GM18868 (cell line): ENCODE data around the gene TCTN1.
"Not testable (repeated sequence)": the region's sequence is repeated elsewhere in the genome, so short reads cannot be mapped to it uniquely, and the experiment has no call there.

Experiments
- ATAC-seq: cut with Tn5 transposase; IDR thresholded peaks from one replicate; pipeline ENCODE4 v1.9.1; 2021; ENCODE audit warnings: mild to moderate bottlenecking, moderate library complexity; ENCODE audit not compliant: unreplicated experiment

TCTN1 gene

DNA sequence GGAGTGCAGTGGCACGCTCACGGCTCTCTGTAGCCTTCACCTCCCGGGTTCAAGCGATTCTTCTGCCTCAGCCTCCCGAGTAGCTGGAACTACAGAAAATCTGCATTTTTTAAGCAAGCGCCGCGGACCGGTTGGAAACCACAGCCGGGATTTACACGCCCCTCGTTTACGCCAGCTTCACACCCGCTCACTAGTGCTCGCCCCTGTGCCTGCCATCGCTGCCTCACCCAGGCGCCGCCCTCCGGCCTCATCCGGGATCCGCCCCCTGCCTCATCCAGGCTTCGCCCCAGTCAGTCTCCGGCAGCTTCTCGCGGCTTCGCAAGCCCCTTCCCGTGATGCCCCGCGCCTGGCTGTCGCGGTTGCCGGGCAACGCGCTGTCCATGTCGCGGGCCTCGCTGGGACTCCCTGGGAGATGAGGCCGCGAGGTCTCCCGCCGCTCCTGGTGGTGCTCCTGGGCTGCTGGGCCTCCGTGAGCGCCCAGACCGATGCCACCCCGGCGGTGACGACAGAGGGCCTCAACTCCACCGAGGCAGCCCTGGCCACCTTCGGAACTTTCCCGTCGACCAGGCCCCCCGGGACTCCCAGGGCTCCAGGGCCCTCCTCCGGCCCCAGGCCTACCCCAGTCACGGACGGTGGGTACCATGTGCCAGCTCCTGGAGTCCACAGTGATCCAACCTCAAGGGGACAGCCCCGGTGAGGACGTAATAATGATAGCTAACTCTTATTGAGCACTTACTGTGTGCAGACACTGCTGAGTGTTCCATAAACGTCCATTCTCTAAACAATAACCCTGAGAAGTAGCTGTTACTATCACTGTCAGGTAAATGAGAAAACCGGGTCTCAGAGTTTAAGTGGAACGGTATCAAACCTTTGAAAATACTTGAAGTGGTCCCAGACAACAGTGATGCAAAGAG is at the start of gene TCTN1:
TSS of gene TCTN1 (plus strand) at position 359 of the 914 bp plus-strand sequence. CDS start at position 413, 54 bp downstream.
- peak; percentile 91 for ATAC-seq

GRCh38 chr12:110564471-110564991 is 49.4 kb upstream of the TCTN1 start:
- ATAC-seq: no peak

DNA sequence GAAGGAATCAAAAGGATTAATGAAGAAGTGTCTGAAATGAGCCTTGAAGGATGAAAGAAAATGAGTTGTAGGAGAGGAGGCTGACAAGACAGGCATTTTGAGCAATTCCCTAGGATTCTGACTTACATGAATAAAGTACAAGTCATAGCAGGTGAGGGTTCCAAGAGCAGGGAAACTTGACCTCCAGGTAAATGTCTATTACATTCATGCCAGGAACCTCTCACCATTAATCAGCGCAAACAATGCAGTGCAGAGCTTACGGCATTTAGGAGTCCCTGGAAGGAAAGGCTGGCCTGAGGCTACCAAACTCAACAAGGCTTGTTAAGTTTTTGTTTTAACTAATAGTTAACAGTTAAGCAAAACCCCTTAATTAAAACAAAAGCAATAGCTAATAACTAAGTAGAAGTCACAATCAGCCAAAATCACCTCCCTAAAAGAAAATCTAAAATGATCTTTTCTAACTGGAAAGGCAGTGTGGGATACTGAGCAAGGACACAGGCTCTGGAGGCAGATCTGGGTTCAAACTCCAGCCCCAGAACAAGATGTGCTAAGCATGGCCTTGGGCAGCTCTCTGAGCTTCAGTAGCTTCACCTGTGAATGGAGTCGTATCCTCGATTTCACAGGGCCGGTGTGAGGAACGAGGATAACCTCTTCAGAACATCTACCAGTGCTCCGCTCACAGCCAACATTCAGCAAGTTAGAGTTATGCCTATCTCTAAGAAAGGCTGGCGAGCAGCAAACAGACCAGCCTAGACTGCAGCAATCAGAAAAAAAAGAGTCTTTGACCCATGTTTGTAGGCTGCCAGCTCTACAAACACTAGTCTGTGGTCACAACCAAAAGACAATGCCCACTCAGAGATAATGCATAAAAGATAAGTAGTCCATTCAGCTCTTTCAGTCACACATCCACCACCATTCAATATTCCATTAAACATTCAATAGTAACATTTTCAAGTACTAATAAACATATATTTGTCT is 47.7 kb upstream of the TCTN1 start:
- ATAC-seq: no peak

DNA sequence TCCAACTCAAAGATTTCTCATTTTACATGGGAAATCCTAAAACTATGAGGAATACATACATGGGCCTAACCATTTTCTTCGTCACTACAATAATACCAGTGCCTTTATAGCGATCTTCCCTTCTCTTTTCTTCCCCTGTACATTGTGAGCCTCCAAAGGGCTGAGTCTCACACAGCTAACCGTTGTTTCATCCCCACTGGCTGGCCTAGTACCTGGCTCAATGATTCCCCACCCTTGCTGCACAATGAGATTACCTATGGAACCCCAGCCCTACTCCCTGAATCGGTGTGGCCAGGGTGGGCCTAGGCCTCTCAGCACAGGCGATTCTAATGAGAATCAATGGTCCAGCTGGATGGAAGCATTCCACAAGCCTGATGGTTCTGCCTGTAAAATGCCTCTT is 46.9 kb upstream of the TCTN1 start:
- no peak for ATAC-seq

- no peak for ATAC-seq
These were observed 45.2 kb upstream of the TCTN1 start for GRCh38 chr12:110568752-110569151.

DNA sequence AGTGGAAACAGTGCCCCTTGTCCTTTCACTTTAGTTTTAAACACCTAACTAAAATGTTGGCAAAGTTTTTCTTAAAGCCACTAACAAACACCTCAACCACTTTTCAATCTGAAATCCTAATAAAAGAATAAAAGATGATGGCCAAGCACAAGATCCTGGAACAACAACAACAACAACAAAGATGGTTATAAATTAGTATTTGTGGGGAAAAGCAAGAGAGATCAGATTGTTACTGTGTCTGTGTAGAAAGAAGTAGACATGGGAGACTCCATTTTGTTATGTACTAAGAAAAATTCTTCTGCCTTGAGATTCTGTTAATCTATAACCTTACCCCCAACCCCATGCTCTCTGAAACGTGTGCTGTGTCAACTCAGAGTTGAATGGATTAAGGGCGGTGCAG is 44.1 kb upstream of the TCTN1 start:
- not testable (repeated sequence) for ATAC-seq

DNA sequence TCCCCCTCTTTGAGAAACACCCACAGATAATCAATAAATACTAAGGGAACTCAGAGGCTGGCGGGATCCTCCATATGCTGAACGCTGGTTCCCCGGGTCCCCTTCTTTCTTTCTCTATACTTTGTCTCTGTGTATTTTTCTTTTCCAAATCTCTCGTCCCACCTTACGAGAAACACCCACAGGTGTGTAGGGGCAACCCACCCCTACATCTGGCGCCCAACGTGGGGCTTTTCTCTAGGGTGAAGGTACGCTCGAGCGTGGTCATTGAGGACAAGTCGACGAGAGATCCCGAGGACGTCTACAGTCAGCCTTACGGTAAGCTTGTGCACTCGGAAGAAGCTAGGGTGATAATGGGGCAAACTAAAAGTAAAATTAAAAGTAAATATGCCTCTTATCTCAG is 43.1 kb upstream of the TCTN1 start:
- not testable (repeated sequence) for ATAC-seq

- no peak for ATAC-seq
These were observed 39.9 kb upstream of the TCTN1 start for GRCh38 chr12:110574044-110574443.

GRCh38 chr12:110574717-110575230 is 39.2 kb upstream of the TCTN1 start:
- ATAC-seq: not testable (repeated sequence)

DNA sequence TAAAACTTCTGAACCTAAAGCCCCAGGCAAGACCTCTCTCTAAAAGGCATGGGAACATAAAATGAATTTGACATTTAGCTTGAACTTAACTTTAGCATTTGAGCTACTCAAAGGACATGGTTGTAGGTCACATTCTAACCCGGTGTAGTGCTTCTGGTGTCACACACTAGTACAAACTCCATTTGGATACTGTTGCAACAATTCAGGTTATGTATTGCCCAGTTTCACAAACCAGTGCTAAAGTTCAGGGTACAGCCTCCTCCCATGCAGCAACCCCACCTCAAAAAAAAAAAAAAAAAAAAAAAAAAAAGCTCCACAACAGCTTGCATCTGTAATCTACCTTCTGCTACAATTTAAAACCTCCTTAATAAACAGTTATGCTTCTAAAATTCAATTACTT is 38.6 kb upstream of the TCTN1 start:
- no peak for ATAC-seq

- no peak for ATAC-seq
These were observed 37.4 kb upstream of the TCTN1 start for GRCh38 chr12:110576504-110576903.

DNA sequence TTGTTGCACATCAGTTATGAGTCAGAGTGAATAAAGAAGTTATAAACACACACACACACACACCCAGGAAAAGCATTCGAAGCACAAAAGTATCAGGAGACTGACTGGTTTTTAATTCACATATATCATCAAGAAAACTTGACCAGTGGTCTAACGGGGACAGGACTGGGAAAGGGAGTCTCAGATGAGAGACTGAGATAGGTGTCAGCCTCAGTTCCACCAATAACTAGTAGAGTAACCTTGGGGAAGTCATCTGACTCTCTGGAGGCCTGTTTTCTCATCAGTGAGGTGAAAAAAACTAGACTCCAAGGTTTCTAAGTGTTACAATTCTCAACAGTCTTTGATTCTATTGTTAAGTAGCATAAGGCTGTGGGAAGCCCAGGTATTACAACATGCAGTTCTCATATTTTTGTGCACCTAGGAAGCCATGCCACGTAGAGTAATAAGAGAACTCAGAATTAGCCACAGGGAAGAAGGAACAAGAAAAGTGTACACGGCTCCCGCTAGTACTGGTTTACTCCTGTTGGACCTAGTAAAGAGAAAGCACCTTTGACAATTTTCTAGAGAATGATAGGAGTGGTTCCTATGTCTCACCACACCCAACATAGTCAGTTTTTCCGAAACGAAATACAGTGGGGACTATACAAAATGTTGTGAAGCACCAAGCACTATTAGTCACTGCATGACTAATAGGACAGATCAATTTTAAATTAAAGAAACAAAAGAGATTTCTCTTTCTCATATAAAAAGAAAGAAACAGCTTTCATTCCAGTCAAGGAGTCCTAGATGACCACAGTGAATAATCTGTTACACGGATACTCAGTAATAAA is 35.9 kb upstream of the TCTN1 start:
- ATAC-seq: no peak

- ATAC-seq: no peak
These were observed 35.0 kb upstream of the TCTN1 start for GRCh38 chr12:110578694-110579534.

DNA sequence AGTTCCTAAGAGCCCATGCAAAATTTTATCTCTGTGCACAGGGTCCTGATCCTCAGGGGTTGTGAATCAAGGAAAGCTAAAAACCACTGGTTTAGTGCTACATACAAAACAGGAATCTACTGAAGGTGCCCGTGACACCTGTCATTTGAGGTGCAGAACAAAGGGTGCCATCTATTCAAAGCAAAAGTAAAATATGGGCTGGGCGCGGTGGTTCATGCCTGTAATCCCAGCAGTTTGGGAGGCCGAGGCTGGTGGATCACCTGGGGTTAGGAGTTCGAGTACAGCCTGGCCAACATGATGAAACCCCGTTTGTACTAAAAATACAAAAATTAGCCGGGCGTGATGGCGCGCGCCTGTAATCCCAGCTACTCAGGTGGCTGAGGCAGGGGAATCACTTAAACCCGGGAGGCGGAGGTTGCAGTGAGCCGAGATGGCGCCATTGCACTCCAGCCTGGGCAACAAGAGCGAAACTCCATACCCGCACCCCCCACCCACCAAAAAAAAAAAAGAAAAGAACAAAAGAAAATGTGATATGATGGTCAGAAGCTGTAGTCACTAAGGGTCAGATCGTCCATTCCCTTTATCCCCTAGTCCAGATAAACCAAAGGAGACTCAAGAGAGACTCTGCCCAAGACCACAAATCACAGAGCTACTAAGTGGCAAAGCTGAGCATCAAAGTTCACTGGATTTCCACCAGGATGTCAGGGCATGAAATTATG is 34.2 kb upstream of the TCTN1 start:
- ATAC-seq: no peak

DNA sequence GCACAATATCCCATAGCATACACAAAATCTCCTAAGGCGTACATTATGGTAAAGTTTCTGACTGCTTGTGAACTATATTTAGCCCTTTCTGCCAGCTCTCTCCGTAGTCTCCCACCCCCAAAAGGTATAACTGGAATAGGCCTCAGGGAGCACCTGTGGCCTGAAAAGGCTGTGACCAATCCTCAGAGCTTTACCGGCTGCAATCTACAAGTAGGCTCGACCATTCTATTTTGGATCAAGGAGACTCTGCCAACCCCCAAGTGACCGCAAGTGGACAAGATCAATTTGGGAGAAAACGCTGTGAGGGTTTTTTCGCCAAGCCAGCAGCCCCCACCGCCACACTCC is 32.0 kb upstream of the TCTN1 start:
- no peak for ATAC-seq

GRCh38 chr12:110582276-110583136 is 31.4 kb upstream of the TCTN1 start:
- ATAC-seq: peak; percentile 51

DNA sequence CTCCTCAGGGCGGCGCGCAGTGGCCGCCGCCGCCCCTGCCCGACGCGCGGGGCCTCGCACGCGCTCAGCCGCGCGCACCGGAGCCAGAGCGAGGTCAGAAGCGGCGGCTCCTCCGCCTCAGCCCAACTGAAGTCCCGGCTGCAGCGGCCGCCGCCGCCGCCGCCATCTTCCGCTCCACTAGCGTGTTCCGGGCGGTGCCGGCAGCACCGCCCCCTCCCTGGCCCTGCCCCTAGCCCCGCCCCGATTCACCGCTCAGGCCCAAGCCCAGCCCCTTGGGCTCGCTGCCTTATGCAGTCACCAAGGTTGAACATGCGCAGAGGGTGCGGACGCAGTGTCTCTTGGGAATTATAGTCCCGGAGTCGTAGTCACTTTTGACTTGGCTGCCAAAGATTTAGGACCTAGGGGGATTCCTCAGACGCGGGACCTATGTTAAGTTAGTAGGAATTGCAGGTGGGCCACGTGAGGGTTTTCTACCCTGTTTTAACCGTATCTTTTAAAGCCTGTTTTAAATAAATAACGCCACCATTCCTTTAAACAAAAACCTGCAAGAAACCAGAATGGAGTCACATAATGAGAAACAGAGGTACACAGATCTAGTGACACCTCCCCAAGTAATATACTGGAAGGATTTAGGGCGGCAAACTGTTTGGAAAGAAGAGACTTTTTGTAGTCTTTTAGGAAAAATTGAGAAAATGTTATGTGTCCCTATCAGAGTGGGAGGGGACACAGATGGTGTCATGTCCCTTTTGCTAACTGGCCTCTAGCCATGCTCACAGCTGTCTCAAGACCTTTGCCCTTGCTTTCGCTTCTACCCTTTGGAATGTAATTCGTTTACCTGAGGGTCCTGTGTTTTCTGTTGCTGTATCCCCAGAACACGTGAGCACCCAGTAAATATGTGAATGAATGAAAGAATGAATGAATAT is 30.5 kb upstream of the TCTN1 start, which contains the start of gene PPTC7:
TSS of gene PPTC7 (minus strand) at position 182 of the 923 bp plus-strand sequence. CDS start 287 bp downstream, outside the sequence.
- ATAC-seq: peak; percentile 84
